DMS153 (cell line): Measurements from ENCODE around the gene MAML3.

ENCODE experiments used
- DNase-seq: peaks from one replicate; lab custom pipeline; 2025; lab: John Stamatoyannopoulos, UW

The MAML3 gene

GRCh38 chr4:139961344-139961946, 192.5 kb downstream of the MAML3 start:
- DNase-seq, result no peak

GRCh38 chr4:139959396-139959795, 194.6 kb downstream of the MAML3 start:
- no peak for DNase-seq

GRCh38 chr4:139958739-139959098, 195.3 kb downstream of the MAML3 start:
- no peak for DNase-seq

- no peak for DNase-seq
These were observed 195.8 kb downstream of the MAML3 start for GRCh38 chr4:139957986-139958738.

- DNase-seq, result no peak
These were observed 196.9 kb downstream of the MAML3 start for GRCh38 chr4:139957065-139957464.

GRCh38 chr4:139956507-139957017, 197.4 kb downstream of the MAML3 start:
- DNase-seq, result no peak

- no peak for DNase-seq
These were observed 198.4 kb downstream of the MAML3 start for GRCh38 chr4:139955600-139955999.

- no peak for DNase-seq
These were observed 199.5 kb downstream of the MAML3 start for GRCh38 chr4:139954512-139954911.

GRCh38 chr4:139951021-139951420, 203.0 kb downstream of the MAML3 start:
- DNase-seq, result no peak

GRCh38 chr4:139950568-139950967, 203.4 kb downstream of the MAML3 start:
- no peak for DNase-seq

- peak; percentile 38 for DNase-seq
These were observed 209.1 kb downstream of the MAML3 start for GRCh38 chr4:139944916-139945315.

- DNase-seq, result no peak
These were observed 210.7 kb downstream of the MAML3 start for GRCh38 chr4:139943277-139943676.

- no peak for DNase-seq
These were observed 211.7 kb downstream of the MAML3 start for GRCh38 chr4:139942241-139942640.

GRCh38 chr4:139940600-139940999, 213.4 kb downstream of the MAML3 start:
- DNase-seq, result no peak

- DNase-seq, result no peak
These were observed 215.6 kb downstream of the MAML3 start for GRCh38 chr4:139938414-139938813.

- no peak for DNase-seq
These were observed 218.1 kb downstream of the MAML3 start for GRCh38 chr4:139935911-139936310.

GRCh38 chr4:139934708-139935195, 219.2 kb downstream of the MAML3 start:
- DNase-seq, result peak; percentile 67

GRCh38 chr4:139934057-139934707, 219.8 kb downstream of the MAML3 start:
- DNase-seq, result peak; percentile 22

- no peak for DNase-seq
These were observed 220.4 kb downstream of the MAML3 start for GRCh38 chr4:139933541-139933940.

GRCh38 chr4:139933104-139933503, 220.9 kb downstream of the MAML3 start:
- DNase-seq, result no peak

GRCh38 chr4:139924782-139925181, 229.2 kb downstream of the MAML3 start:
- no peak for DNase-seq

- no peak for DNase-seq
These were observed 231.5 kb downstream of the MAML3 start for GRCh38 chr4:139922406-139923024.
